Hepatocyte (in vitro differentiated cells): Measurements from ENCODE around the gene MME. TPM values are rescaled to one million over a fixed set of nuclear protein-coding genes. Genes with fewer than 3 reads are reported as not detected.

ENCODE experiments used
- DNase-seq: peaks from one replicate; pipeline ENCODE4 v3.0.0-alpha.2; 2016; ENCODE audit warnings: low spot score
- H2AFZ ChIP-seq: fragments of 200-600 bp; sonication (generic); 2 replicates; pipeline ENCODE4 v1.6.0; 2016; ENCODE audit warnings: antibody characterized with exemption, mild to moderate bottlenecking
- H3K27ac ChIP-seq: fragments of 200-600 bp; sonication (generic); 2 replicates; pipeline ENCODE4 v1.5.1; 2016; ENCODE audit warnings: mild to moderate bottlenecking
- H3K27me3 ChIP-seq: fragments of 200-600 bp; sonication (generic); 2 replicates; pipeline ENCODE4 v1.6.1; 2016
- H3K36me3 ChIP-seq: fragments of 200-600 bp; sonication (generic); replicated peaks from 2 replicates; pipeline ENCODE4 v1.5.1; 2016; ENCODE audit warnings: low read depth; ENCODE audit not compliant: insufficient read depth
- H3K4me1 ChIP-seq: fragments of 200-600 bp; sonication (generic); 2 replicates; pipeline ENCODE4 v1.5.1; 2016; ENCODE audit warnings: mild to moderate bottlenecking, moderate library complexity; ENCODE audit not compliant: insufficient read depth
- H3K4me2 ChIP-seq: fragments of 200-600 bp; sonication (generic); 2 replicates; pipeline ENCODE4 v1.6.0; 2016
- H3K4me3 ChIP-seq: fragments of 200-600 bp; sonication (generic); 2 replicates; pipeline ENCODE4 v1.5.1; 2016; ENCODE audit warnings: mild to moderate bottlenecking
- H3K79me2 ChIP-seq: fragments of 200-600 bp; sonication (generic); 2 replicates; pipeline ENCODE4 v1.6.0; 2017; ENCODE audit warnings: mild to moderate bottlenecking
- H3K9me2 ChIP-seq: fragments of 200-600 bp; sonication (generic); replicated peaks from 2 replicates; pipeline ENCODE4 v1.6.0; 2017; ENCODE audit warnings: mild to moderate bottlenecking; ENCODE audit not compliant: insufficient read depth
- H3K9me3 ChIP-seq: fragments of 200-600 bp; sonication (generic); 2 replicates; pipeline ENCODE4 v1.5.1; 2016; ENCODE audit warnings: low read depth, mild to moderate bottlenecking
- H4K20me1 ChIP-seq: fragments of 200-600 bp; sonication (generic); 2 replicates; pipeline ENCODE4 v1.6.0; 2016; ENCODE audit warnings: mild to moderate bottlenecking; ENCODE audit not compliant: insufficient read depth, poor library complexity, severe bottlenecking
- EZH2 ChIP-seq: fragments of 200-600 bp; sonication (generic); IDR thresholded peaks from 2 replicates; pipeline ENCODE4 v1.6.1; 2016; ENCODE audit warnings: antibody characterized with exemption, mild to moderate bottlenecking, borderline replicate concordance
- EZH2phosphoT487 ChIP-seq: fragments of 200-600 bp; sonication (generic); IDR thresholded peaks from one replicate; pipeline ENCODE4 v1.6.1; 2018; ENCODE audit warnings: antibody characterized with exemption, mild to moderate bottlenecking, low read depth, moderate library complexity; ENCODE audit not compliant: unreplicated experiment, severe bottlenecking
- WGBS: methylation state at CpG from one replicate; pipeline ENCODE4 v1.1.6; 2016; ENCODE audit warnings: low lambda C conversion rate; ENCODE audit errors: missing lambda C conversion rate; 5-methylcytosine and 5-hydroxymethylcytosine counted together
- polyA plus RNA-seq: library from polyadenylated mRNA; unstranded; fragments of >200 nt; fragmentation: Nextera tagmentation; extraction: Ambion mirVana; gene quantifications from 2 replicates; pipeline ENCODE4 v1.2.1, GENCODE V29; 2016
- total RNA-seq: library from RNA; depleted of rRNA; stranded (reverse); fragments of >200 nt; gene quantifications from 2 replicates; pipeline ENCODE4 v1.2.3, GENCODE V29; 2014
- TF ChIP-seq, protein P1 (sequence below): fragments of 200-600 bp; sonication (generic); IDR thresholded peaks from 2 replicates; pipeline ENCODE4 v1.5.1; 2016; ENCODE audit warnings: antibody characterized with exemption, mild to moderate bottlenecking; ENCODE audit not compliant: poor library complexity

MME gene
- total and polyA plus RNA-seq, 2 experiments from 2014 or later, result 135 to 250 TPM

DNA sequence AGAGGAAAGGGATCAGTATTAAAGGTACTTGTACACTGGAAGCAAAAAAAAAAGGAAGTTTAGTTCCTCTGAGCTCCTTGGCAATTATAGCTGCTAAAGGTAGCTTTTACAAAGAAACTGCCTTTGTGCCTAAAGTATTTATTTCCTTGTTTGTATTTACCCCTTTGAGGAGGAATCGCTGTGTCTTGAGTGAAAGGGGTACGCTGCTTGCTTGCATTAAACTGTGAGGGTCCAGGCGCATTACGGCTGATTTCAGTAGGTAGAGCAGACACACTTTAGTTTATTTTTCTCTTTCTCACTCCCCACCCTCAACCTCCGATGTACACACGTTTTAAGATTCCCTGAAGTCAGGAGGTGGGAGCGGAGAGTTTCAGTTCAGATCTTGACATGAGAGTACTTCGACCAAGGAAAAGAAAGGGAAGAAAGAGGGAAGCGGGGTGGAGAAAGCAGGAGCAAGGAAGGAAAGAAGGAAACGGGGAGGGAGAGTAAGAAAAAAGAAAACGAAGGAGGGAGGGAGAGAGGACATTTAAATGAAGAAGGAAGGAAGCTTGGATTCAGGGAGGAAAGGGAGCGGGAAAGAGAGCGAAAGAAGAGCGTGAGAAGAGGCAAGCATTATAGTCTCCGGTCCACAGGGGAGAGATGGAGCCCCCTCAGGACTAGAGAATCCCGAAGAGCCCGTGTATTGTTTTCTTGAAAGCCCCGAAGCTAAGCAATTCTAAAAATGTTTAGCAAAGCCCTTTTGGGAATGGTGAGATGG, 1.2 kb upstream of the MME start:
- H3K36me3 ChIP-seq, result no peaks in the 10 kb centered on the region
- peaks cover 45% of the 10 kb centered on the region for H3K79me2 ChIP-seq
- H4K20me1 ChIP-seq, result no peaks in the 10 kb centered on the region
- H3K27me3 ChIP-seq, result peaks cover 39% of the 10 kb centered on the region
- no peak for TF ChIP-seq EZH2phosphoT487
- TF ChIP-seq EZH2, result peak; percentile 30
- peak overlapping the region; percentile 81 for H3K4me3 ChIP-seq
- no peaks in the 10 kb centered on the region for H3K4me1 ChIP-seq
- H3K9me3 ChIP-seq, result no peaks in the 10 kb centered on the region
- peak overlapping the region; percentile 89 for H3K4me2 ChIP-seq
- peak overlapping the region; percentile 65 for H2AFZ ChIP-seq
- 7% methylated on average over 18 of the region's 18 CpGs for WGBS
- peak overlapping the region; percentile 96 for H3K27ac ChIP-seq
- DNase-seq, result no peak
- no peaks in the 10 kb centered on the region for H3K9me2 ChIP-seq

DNA sequence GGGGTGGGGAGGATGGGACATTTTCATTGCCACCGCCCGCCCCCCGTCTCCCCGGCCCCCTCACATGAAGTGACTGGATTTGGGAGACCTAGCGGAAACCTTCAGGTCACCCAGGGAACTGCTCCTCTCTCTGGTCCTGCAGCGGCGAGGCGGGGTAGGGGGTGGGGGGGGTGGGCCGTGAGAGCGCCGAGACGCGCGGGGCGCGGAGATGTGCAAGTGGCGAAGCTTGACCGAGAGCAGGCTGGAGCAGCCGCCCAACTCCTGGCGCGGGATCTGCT, 712 bp upstream of the MME start:
- H4K20me1 ChIP-seq, result no peaks in the 10 kb centered on the region
- peak overlapping the region; percentile 96 for H3K27ac ChIP-seq
- H3K4me1 ChIP-seq, result no peaks in the 10 kb centered on the region
- peaks cover 48% of the 10 kb centered on the region for H3K79me2 ChIP-seq
- TF ChIP-seq EZH2phosphoT487, result no peak
- TF ChIP-seq EZH2, result no peak
- TF ChIP-seq, protein P1, sequence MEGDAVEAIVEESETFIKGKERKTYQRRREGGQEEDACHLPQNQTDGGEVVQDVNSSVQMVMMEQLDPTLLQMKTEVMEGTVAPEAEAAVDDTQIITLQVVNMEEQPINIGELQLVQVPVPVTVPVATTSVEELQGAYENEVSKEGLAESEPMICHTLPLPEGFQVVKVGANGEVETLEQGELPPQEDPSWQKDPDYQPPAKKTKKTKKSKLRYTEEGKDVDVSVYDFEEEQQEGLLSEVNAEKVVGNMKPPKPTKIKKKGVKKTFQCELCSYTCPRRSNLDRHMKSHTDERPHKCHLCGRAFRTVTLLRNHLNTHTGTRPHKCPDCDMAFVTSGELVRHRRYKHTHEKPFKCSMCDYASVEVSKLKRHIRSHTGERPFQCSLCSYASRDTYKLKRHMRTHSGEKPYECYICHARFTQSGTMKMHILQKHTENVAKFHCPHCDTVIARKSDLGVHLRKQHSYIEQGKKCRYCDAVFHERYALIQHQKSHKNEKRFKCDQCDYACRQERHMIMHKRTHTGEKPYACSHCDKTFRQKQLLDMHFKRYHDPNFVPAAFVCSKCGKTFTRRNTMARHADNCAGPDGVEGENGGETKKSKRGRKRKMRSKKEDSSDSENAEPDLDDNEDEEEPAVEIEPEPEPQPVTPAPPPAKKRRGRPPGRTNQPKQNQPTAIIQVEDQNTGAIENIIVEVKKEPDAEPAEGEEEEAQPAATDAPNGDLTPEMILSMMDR, result no peak
- H3K9me3 ChIP-seq, result no peaks in the 10 kb centered on the region
- H3K36me3 ChIP-seq, result no peaks in the 10 kb centered on the region
- WGBS, result 0% methylated on average over 5 of the region's 21 CpGs
- peak overlapping the region; percentile 81 for H3K4me3 ChIP-seq
- peak; percentile 48 for DNase-seq
- H2AFZ ChIP-seq, result peak overlapping the region; percentile 65
- H3K27me3 ChIP-seq, result peaks cover 39% of the 10 kb centered on the region
- H3K4me2 ChIP-seq, result peak overlapping the region; percentile 89
- H3K9me2 ChIP-seq, result no peaks in the 10 kb centered on the region

DNA sequence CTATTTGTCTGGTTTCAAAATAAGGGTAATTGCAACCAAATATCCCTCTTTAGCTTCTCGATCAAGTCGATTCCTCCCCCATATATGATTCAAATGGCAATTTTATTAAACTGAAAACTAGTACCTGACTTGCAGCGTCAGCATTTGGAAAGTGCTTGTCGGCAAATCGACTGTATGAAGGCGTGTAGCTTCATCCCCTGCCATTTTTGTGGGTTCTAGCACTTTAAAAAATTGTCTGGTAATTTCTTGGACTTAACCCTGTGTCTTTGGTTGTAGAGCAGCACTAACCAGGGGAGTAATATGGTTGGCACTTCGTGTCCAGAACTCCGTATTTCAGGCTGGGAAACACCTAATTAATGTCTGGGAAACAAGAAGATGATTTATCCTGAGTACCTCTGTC, 573 bp downstream of the MME start:
- Histone ChIP-seq H3K27me3 (peaks cover 39% of the 10 kb centered on the region), H2AFZ (peak overlapping the region; percentile 38), H3K27ac (peak overlapping the region; percentile 96), H3K4me2 (peak overlapping the region; percentile 89), H3K36me3 (no peaks in the 10 kb centered on the region), H3K9me3 (no peaks in the 10 kb centered on the region), H3K4me3 (peak overlapping the region; percentile 81), H4K20me1 (no peaks in the 10 kb centered on the region), H3K4me1 (no peaks in the 10 kb centered on the region), H3K79me2 (peaks cover 49% of the 10 kb centered on the region), H3K9me2 (no peaks in the 10 kb centered on the region)
- 18% methylated on average over 8 of the region's 8 CpGs for WGBS
- DNase-seq, result no peak
- TF ChIP-seq EZH2phosphoT487, result no peak
- no peak for TF ChIP-seq EZH2
- TF ChIP-seq, protein P1, result no peak

DNA sequence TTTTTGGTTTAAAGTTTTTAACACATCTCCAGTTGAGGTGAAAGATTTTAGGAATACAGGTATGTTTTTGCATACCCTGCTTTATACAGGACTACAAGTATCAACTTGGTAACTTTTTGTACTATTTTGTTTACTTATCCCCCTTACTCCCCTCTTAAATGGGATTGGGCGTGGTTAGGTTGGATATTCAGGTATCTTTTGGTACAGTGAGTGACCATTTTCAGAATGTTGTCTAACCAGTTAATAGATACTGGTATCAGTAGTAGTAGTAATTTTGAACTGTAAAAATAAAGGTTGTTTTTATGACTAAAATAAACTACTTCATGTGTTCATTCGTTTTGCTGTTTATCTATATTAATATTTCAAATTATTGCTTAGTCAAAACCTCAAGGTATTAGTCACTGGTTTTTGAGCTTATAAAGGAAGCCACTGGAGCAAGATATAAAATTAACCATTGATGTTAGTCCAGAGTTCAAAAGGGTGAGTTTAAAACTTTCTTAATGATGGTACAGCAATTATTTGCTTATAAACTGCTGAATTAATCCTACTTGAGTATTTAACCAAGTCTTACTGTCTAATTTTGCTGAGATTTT, 3.3 kb downstream of the MME start:
- Histone ChIP-seq H3K79me2 (peaks cover 40% of the 10 kb centered on the region), H3K4me1 (no peaks in the 10 kb centered on the region), H3K4me2 (peak overlapping the region; percentile 89), H3K9me2 (no peaks in the 10 kb centered on the region), H3K4me3 (peak overlapping the region; percentile 19), H2AFZ (no peak overlapping the region), H3K9me3 (no peaks in the 10 kb centered on the region), H3K27me3 (peaks cover 28% of the 10 kb centered on the region), H3K27ac (no peak overlapping the region), H3K36me3 (no peaks in the 10 kb centered on the region), H4K20me1 (no peaks in the 10 kb centered on the region)
- DNase-seq, result no peak
- 72% methylated on average over 2 of the region's 2 CpGs for WGBS
- TF ChIP-seq, protein P1, result no peak
- TF ChIP-seq EZH2, result no peak
